HL-60/S4 treated with retinoic acid at 250 ng/mL for 4 days and 3 days (cell line): Measurements from ENCODE around the gene ENOSF1.
"Not testable (repeated sequence)": the region's sequence is repeated elsewhere in the genome, so short reads cannot be mapped to it uniquely, and the experiment has no call there.

ENCODE experiments used
- in situ Hi-C: fragments of 300-500 bp; cut with MboI; formaldehyde crosslinking; loops from 2 replicates; pipeline ENCODE4 v1.7.0; 2022; ENCODE audit warnings: low sequenced_read_pairs

Gene ENOSF1

GRCh38 chr18:709771-710170, 2.7 kb downstream of the ENOSF1 start:
- in situ Hi-C loops, result no loop called here

DNA sequence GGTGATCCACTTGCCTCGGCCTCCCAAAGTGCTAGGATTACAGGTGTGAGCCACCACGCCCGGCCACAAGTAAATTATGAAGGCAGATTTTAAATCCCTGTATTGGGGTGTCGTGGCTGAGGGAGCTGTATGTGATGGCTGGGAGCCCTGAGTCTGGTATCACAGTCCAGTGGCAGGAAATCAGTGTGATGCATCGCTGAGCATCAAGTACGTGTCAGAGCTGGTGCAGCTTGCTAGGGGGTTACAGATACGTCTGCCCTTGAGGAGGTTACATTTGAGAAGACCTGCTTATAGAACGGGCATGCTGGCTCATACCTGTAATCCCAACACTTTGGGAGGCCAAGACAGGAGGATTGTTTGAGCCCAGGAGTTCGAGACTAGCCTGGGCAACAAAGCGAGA, 4.3 kb downstream of the ENOSF1 start:
- in situ Hi-C loops, result no loop called here

GRCh38 chr18:706405-706804, 6.0 kb downstream of the ENOSF1 start:
- in situ Hi-C loops, result no loop called here

- in situ Hi-C loops, result no loop called here
Observed at GRCh38 chr18:703213-703967, 9.0 kb downstream of the ENOSF1 start.

- in situ Hi-C loops, result no loop called here
Observed at GRCh38 chr18:697800-698199, 14.6 kb downstream of the ENOSF1 start.

GRCh38 chr18:697012-697411, 15.4 kb downstream of the ENOSF1 start:
- in situ Hi-C loops, result no loop called here

DNA sequence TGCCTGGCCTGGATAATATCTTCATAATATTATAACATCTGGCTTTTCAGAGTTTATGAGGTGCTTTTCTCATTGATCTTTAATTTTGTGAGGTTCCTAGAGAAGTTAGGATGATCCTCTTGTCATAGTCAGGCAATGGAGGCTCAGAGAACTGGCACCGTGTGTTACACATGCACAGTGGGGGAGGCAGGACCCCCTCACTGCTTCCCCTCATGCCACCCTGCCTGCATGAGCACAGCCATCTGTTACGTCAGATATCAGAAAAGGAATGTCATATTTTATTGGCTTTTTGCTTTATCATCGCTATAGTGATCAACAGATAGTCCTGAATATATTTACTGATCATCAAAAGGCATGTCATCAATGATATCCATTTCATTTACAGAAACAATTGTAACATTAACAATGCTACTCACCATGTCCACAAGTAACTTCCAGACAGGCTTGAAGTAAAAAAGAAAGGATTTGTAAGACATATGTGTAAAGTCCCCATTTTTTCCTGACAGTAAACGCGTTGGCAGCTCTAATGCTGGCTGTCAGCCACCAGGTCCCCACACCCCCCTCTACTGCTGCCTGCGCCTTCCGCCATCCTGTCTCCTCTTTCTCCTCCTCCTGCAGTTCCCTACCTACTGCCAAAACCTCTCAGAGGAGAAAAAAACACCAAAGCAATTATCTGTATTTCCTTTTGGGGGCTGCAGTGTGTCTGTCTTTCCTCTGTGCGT, 18.8 kb downstream of the ENOSF1 start:
- in situ Hi-C loops, result no loop called here

DNA sequence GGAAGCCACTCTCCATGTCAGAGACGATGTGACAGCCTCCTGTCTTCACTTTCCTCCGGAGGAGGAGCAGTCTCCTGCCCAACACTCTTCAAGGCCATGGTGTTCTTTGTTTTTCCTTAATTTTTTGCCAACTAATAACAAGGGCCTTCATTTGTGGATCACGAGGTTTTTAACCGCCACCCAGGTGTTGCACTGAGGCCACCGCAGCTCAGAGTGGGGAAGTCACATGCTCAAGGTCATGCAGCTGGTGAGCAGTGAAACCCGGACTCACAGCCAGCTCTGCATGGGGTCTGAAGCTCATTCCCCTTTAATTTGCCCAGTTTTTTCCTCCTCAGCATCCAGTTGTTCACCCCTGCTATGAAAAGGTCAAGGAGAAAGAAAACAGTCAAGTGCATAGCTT, 19.6 kb downstream of the ENOSF1 start:
- in situ Hi-C loops, result no loop called here

DNA sequence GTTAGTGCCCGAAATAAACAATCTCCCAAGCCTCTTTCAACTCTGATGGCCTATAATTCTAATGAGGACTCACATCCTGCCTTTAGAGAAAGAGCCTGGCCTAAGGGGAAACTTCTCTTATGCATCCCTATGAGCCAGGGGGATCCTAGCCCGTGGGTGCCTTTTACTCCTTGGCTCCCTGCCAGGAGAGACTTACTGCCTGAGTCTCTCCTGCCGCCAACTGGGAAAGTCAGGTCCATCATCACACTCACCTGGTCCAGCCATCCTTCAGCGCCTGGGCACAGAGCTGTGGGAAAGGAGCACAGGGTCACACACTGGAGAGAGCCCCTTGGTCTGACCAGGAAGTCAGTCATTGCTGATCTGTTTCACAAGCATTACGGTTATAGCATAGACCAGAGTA, 24.1 kb downstream of the ENOSF1 start:
- in situ Hi-C loops, result no loop called here

DNA sequence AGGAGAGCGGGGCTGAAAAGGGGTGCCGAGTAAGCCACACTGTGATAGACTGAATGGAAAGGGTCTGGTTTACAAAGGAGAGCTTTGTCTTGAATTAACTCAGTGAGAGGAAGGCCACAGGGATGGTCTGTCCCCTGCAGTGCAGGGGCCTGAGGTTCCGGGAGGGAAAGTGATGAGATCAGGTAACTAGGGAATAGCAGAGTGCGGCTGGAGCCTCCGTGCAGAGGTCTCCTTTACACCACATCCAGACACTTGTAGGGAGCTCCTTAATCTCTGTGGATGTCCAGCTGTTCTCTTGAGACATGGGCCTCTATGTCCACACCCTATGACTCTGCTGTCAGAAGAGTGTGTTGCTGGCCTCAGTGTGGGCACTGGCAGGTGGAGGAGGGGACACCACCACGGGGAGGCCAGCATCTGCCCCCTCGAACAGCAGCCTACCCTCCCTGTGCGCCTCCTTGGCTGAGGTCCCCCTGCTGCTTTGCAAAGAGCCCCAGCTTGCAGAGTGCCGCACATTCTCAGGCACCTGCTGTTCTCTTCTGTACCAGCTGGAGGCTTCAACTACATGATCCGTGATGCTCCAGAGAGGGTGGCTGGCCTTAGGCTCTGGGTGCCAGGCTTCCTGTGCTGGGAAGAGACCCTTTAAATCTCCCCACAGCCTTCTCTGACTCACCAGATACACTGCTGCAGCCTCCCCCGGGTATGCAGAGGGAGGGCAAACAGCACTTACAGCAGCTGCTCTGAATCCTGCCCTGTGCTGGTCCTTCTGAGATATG, 25.9 kb downstream of the ENOSF1 start:
- in situ Hi-C loops, result no loop called here

DNA sequence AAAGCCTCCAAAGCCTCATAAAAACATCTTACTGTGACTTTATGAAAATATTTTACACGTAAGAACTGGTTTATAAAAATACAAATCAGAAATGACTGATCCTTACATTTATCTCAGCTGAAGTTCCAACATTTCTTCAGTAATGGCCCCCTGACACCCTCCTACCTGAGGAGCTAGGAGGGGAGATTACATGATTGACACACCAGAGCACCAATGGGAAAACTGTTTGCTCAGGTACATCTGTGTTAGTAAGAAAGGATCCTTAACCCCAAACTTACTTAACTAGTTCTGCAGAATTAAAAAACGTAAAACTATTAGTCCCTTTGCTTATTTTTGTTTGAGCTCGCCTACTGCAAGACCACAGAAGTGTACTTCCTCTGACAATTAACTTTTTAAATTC, 27.0 kb downstream of the ENOSF1 start:
- in situ Hi-C loops, result no loop called here

DNA sequence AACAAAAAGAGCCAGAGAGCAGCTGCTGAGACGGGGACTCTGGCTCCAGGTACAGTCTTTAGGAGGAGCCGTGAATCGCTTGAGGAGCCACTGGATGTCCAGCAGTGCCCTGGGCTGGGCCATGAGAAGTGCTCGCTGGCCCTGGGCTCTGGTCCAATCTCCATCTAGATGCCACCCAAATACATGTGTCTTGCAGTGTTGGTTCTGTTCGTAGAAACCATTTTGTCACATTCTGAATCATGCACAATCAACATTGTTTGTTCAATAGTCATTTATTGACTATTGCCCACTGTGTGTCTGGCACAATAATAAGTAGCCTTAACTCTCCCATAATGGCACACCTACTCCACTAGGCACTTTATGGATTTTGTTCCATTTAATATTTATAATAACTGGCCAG, 28.9 kb downstream of the ENOSF1 start:
- in situ Hi-C loops, result no loop called here

DNA sequence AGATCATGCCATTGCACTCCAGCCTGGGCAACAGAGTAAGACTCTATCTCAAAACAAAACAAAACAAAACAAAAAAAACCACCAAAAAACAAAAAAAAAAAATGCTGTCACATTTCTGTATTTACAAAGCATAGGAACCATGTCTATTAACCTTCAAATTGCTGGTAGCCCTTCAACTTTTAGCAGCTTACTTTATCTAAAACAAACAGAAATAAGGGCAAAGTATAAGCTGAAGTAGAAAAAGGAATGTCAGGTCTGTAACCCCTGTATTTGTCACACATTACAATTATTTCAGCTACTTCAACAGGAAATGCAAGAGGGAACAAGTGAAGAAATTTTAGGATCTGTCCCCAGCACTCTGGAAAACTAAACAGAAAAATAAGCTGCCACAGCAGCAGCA, 29.6 kb downstream of the ENOSF1 start:
- in situ Hi-C loops, result no loop called here

DNA sequence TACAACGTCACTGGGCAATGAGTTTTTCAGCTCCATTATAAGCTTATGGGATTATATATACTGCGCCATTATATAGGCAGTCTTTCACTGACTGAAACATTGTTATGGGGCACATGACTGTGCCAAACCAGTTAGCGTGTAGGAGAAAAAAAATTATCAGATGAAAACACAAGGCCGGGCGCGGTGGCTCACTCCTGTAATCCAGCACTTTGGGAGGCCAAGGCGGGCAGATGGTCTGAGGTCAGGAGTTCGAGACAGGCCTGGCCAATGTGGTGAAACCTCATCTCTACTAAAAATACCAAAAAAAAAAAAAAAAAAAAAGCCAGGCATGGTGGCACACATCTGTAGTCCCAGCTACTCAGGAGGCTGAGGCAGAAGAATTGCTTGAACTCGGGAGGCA, 30.0 kb downstream of the ENOSF1 start:
- in situ Hi-C loops, result not testable (repeated sequence)

DNA sequence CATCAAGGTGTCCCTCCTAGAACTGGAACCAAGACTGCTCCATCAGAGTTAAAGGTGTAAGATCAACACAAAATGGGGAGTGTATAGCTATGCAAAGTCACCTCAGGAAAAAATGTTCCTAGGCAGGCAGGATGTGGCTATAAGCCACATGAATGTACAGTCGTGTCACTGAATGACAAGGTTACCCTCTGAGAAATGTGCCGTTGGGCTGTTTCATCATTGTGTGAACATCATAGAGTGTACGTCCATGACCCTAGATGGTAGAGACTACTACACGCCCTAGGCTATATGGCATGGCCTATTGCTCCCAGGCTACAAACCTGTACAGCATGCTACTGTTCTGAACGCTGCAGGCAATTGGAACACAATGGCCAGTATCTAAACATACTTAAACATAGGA, 30.4 kb downstream of the ENOSF1 start:
- in situ Hi-C loops, result no loop called here

- in situ Hi-C loops, result no loop called here
Observed at GRCh38 chr18:680392-680791, 32.0 kb downstream of the ENOSF1 start.

GRCh38 chr18:679516-679915, 32.9 kb downstream of the ENOSF1 start:
- in situ Hi-C loops, result no loop called here

GRCh38 chr18:678482-679182, 33.8 kb downstream of the ENOSF1 start:
- in situ Hi-C loops, result no loop called here

- in situ Hi-C loops, result no loop called here
Observed at GRCh38 chr18:677951-678381, 34.5 kb downstream of the ENOSF1 start.

GRCh38 chr18:677145-677544, 35.3 kb downstream of the ENOSF1 start:
- in situ Hi-C loops, result no loop called here

DNA sequence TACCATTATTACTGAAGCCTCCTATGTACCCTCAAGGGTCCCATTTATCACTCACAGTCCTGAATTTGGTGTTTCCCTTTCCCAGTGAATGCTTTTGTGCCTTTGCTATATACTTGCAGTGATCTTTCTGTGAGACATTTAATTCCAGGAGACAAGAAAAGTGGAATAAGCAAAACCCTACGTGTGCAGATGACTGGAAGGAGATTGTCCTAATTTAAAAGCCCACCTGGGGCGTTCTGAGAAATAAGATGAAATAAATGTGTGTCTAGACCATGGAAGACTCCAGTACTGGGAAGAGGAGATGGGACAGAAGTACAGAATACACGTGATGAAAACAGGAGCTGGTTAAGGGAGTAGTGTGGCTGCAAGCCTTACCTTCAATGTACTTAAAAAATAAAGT, 35.7 kb downstream of the ENOSF1 start:
- in situ Hi-C loops, result no loop called here
